GM18511 (cell line): ENCODE results near the gene FIGLA.
"Not testable (repeated sequence)": the region's sequence is repeated elsewhere in the genome, so short reads cannot be mapped to it uniquely, and the experiment has no call there.

Experiments
- ATAC-seq: cut with Tn5 transposase; IDR thresholded peaks from one replicate; pipeline ENCODE4 v1.9.1; 2021; ENCODE audit warnings: mild to moderate bottlenecking, moderate library complexity; ENCODE audit not compliant: unreplicated experiment

The FIGLA gene

DNA sequence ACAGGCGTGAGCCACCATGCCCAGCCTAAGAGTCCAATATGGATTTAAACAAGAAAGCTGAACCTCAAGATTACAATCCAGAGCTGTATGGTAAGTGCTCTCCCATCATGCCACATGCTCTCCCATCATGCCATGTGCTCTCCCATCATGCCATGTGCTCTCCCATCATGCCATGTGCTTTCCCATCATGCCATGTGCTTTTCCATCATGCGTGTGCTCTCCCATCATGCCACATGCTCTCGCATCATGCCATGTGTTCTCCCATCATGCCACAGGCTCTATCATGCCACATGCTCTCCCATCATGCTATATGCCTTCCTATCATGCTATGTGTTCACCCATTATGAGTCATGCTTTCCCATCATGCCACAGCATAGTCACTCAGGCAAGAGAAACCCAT lies 43.2 kb downstream of the FIGLA start:
- no peak for ATAC-seq

DNA sequence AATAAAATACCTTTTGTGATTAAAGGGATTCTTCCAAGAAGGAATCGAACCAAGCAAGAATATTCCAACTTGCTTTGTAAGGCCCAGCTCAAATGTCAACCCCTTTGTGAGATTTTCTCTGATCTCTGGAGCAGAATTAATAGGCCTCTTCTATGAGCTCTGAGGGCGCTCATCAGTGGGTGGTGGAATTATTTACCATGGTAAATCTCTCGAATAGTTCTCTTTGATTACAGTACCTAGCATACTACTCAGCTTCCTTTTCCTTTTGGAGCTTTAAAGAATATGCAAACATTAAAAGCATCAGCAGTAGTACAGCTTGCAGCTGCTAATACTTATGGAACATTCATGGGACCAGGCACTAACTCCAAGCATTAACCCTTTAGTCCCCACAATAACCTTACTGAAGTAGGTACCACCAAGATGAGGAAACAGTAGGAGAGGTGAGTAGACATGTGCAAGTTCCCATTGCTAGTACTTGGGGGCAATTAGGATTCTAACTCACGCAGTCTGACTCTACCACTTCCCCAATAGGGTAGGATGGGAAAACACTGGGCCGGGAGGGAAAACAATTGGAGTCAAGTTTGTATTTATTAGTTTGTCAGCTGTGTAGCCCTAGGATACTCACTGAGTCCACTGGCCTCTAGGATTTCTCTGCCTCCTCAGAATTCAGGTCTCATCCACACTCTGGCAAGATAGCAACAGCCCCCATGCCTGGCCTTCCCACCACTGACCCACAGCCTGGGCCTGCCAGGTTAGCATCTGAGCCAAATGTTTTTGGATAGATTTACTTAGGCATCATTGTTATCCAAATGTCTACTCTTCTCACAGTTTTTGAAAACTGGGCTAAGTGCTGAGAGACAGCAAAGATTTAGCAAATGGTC lies 44.1 kb downstream of the FIGLA start:
- no peak for ATAC-seq

GRCh38 chr2:70745276-70745825 lies 45.1 kb downstream of the FIGLA start:
- no peak for ATAC-seq

GRCh38 chr2:70744397-70744796 lies 46.0 kb downstream of the FIGLA start:
- no peak for ATAC-seq

GRCh38 chr2:70743677-70744076 lies 46.8 kb downstream of the FIGLA start:
- ATAC-seq = no peak

GRCh38 chr2:70743068-70743467 lies 47.4 kb downstream of the FIGLA start:
- no peak for ATAC-seq

GRCh38 chr2:70739492-70739891 lies 51.0 kb downstream of the FIGLA start:
- not testable (repeated sequence) for ATAC-seq

DNA sequence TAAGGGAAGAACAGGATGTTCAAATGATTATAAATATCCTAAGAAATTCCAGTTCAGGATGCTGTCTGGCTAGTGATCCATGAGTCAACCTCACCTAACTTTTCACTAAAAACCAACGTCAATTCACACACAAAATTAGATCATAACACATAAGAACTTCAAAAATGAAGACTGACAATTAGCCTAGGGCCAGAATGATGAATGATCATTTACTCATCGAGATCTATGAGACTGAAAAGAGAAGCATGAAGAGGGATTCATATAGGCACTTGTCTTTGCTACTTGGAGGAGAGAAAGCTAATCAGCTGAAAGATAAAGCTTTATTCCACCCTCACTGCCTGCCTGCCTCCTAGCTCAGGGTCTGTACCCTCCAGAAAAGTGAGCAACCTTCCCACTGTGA lies 52.3 kb downstream of the FIGLA start:
- ATAC-seq = no peak

- no peak for ATAC-seq
These were observed 55.4 kb downstream of the FIGLA start for GRCh38 chr2:70735071-70735470.

DNA sequence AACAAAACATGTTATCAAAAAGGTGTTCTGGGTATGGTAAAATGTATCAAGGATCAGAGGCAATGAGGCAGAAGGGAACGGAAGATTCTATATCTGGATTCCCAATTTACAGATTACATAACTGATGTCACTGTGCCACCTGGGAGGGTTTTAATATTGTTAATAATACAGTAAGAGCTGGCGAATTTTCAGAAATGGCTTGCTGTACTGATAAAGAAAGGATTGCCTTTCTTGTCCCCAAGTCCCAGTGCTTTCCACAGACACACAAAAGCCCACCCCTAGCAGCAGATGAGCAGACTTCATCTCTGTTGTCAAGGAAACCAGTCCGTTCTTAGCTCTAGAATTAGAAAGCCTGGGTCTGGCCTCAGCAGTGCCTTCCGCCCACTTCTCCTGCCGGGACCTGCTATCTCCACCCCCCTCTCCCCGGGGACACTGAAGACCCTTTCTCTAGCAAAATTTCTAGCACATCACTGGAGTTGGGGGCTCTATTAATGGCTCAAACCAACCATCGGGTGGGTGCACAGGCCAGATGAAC lies 56.7 kb downstream of the FIGLA start:
- no peak for ATAC-seq

- no peak for ATAC-seq
These were observed 57.4 kb downstream of the FIGLA start for GRCh38 chr2:70732766-70733645.

GRCh38 chr2:70730730-70731129 lies 59.7 kb downstream of the FIGLA start:
- ATAC-seq = no peak

DNA sequence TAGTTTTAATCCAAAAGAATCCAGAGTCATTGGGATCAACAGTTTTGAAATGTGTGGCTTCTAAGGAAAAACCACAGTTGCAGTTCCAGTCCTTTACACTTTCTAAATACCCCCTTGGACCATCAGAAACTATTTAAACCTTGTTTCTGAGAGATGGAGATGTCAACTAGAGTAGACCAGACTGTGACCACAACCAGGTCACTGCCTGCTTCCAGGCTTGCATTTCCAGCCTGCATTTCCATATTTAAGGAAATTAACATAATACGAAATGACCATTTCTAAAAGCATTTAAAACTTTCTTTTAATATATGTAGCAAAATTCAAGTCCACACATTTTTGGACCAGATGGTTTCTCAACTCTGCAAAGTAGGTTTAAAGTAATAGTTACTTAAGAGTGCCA lies 60.8 kb downstream of the FIGLA start:
- no peak for ATAC-seq

- no peak for ATAC-seq
These were observed 62.3 kb downstream of the FIGLA start for GRCh38 chr2:70728128-70728527.
